B cell (primary cell): ENCODE results near the gene UQCR11. TPM values are rescaled to one million over a fixed set of nuclear protein-coding genes. Genes with fewer than 3 reads are reported as not detected.

Experiments used
- ATAC-seq: fragments of 200-7000 bp; cut with Tn5 transposase; one replicate; pipeline ENCODE4 v1.10.0; 2021; ENCODE audit warnings: low read depth, mild to moderate bottlenecking, moderate number of reproducible peaks, moderate library complexity
- CTCF ChIA-PET: fragments of 350-600 bp; sonication (Branson Sonifier 250); formaldehyde crosslinking; loops from one replicate; lab custom pipeline; 2021; ENCODE audit warnings: antibody characterized with exemption, inconsistent platforms; lab: Charles Lee
- POLR2A ChIA-PET: fragments of 350-600 bp; sonication (Branson Sonifier 250); formaldehyde crosslinking; loops from one replicate; lab custom pipeline; 2021; ENCODE audit warnings: antibody characterized with exemption; lab: Charles Lee
- DNase-seq: peaks from one replicate; pipeline ENCODE4 v3.0.0; 2013
- H2AFZ ChIP-seq: 2 replicates; pipeline ENCODE4 v1.6.1; 2012; ENCODE audit warnings: mild to moderate bottlenecking, low read depth, low read length; ENCODE audit not compliant: insufficient read depth, poor library complexity, severe bottlenecking
- H3K27ac ChIP-seq, 2 donors: 1 replicate in 1 of 2; 2 replicates in 1 of 2; pipeline ENCODE4 v1.5.1; 2012 to 2013; ENCODE audit warnings: low read length in 2 of 2, mild to moderate bottlenecking in 2 of 2, moderate library complexity in 1 of 2
- H3K27me3 ChIP-seq, 4 experiments: fragments of 200-600 bp in 1 of 4; sonication (generic) in 1 of 4; replicated peaks in 1 of 4; 1 replicate in 2 of 4; 2 replicates in 2 of 4; pipeline versions ENCODE4 v1.6.1 to v1.7.0; 2013 to 2016; ENCODE audit warnings: low read length in 3 of 4, mild to moderate bottlenecking in 2 of 4, mixed read lengths in 1 of 4, moderate library complexity in 1 of 4; ENCODE audit not compliant: insufficient read depth in 4 of 4, control insufficient read depth in 3 of 4; ENCODE audit errors: control extremely low read depth in 1 of 4
- H3K36me3 ChIP-seq, 2 experiments: replicated peaks in 1 of 2; 1 replicate in 1 of 2; 2 replicates in 1 of 2; pipeline versions ENCODE4 v1.6.1 to v1.7.1; 2013; ENCODE audit warnings: low read length in 1 of 2; ENCODE audit not compliant: insufficient read depth in 2 of 2, control insufficient read depth in 1 of 2; ENCODE audit errors: control extremely low read depth in 1 of 2, extremely low read depth in 1 of 2
- H3K4me1 ChIP-seq, 2 donors: fragments of 200-600 bp in 1 of 2; sonication (generic) in 1 of 2; 1 replicate in 1 of 2; 2 replicates in 1 of 2; pipeline versions ENCODE4 v1.5.1 to v1.6.1; 2013 to 2017; ENCODE audit warnings: low read length in 2 of 2; ENCODE audit not compliant: control insufficient read depth in 2 of 2, insufficient read depth in 2 of 2
- H3K4me2 ChIP-seq: replicated peaks from 2 replicates; pipeline ENCODE3; 2012; ENCODE audit warnings: mild to moderate bottlenecking, low read depth, low read length; ENCODE audit not compliant: poor library complexity, severe bottlenecking
- H3K4me3 ChIP-seq, 5 experiments: fragments of 200-600 bp in 1 of 5; sonication (generic) in 1 of 5; 1 replicate in 3 of 5; 2 replicates in 2 of 5; pipeline versions ENCODE4 v1.5.1 to v1.7.0; 2011 to 2016; ENCODE audit warnings: low read length in 4 of 5, mild to moderate bottlenecking in 4 of 5, low read depth in 2 of 5, control low read depth in 1 of 5, moderate library complexity in 1 of 5; ENCODE audit not compliant: insufficient read depth in 1 of 5; ENCODE audit errors: control extremely low read depth in 1 of 5, extremely low read depth in 1 of 5
- H3K79me2 ChIP-seq: fragments of 200-600 bp; sonication (generic); one replicate; pipeline ENCODE4 v1.6.0; 2016; ENCODE audit warnings: low read length; ENCODE audit not compliant: control insufficient read depth, insufficient read depth
- H3K9ac ChIP-seq: fragments of 200-600 bp; sonication (generic); 2 replicates; pipeline ENCODE4 v1.6.1; 2017; ENCODE audit warnings: mild to moderate bottlenecking, low read length, moderate library complexity
- H3K9me3 ChIP-seq, 3 donors: one replicate each; pipeline versions ENCODE4 v1.6.1 to v1.7.1; 2013; ENCODE audit warnings: low read length in 2 of 3; ENCODE audit not compliant: control insufficient read depth in 2 of 3, insufficient read depth in 1 of 3; ENCODE audit errors: control extremely low read depth in 1 of 3
- H4K20me1 ChIP-seq: 2 replicates; pipeline ENCODE4 v1.6.0; 2012; ENCODE audit warnings: mild to moderate bottlenecking, low read length; ENCODE audit not compliant: insufficient read depth, control insufficient read depth, poor library complexity, severe bottlenecking
- H3K27ac Mint-ChIP-seq: one replicate; pipeline ENCODE4 v1.8.0; 2021; ENCODE audit warnings: mixed read lengths
- H3K27me3 Mint-ChIP-seq: one replicate; pipeline ENCODE4 v1.8.0; 2021; ENCODE audit warnings: mixed read lengths
- H3K4me1 Mint-ChIP-seq: one replicate; pipeline ENCODE4 v1.8.0; 2021; ENCODE audit warnings: mixed read lengths
- H3K4me3 Mint-ChIP-seq: one replicate; pipeline ENCODE4 v1.8.0; 2021; ENCODE audit warnings: mixed read lengths
- H3K9me3 Mint-ChIP-seq: one replicate; pipeline ENCODE4 v1.8.0; 2022; ENCODE audit warnings: mixed read lengths; ENCODE audit not compliant: insufficient read depth
- CTCF ChIP-seq: fragments of 200-600 bp; IDR thresholded peaks from one replicate; pipeline ENCODE4 v1.8.0; 2022; ENCODE audit warnings: antibody characterized with exemption, mild to moderate bottlenecking
- EZH2 ChIP-seq: IDR thresholded peaks from 2 replicates; pipeline ENCODE4 v1.6.1; 2012; ENCODE audit warnings: borderline replicate concordance, low read depth, mild to moderate bottlenecking, moderate library complexity, low read length; ENCODE audit not compliant: insufficient read depth, poor library complexity, severe bottlenecking
- WGBS: methylation state at CpG from one replicate; pipeline ENCODE4 v1.1.5; 2013; ENCODE audit warnings: missing lambda C conversion rate; ENCODE audit not compliant: insufficient coverage; 5-methylcytosine and 5-hydroxymethylcytosine counted together
- intact Hi-C: fragments of 100-400 bp; cut with micrococcal nuclease; formaldehyde crosslinking; loops from one replicate; pipeline ENCODE4 v1.10.0; 2022
- polyA plus RNA-seq: library from polyadenylated mRNA; depleted of rRNA; stranded (reverse); fragments of >200 nt; gene quantifications from 2 replicates; pipeline ENCODE4 v1.2.3, GENCODE V29; 2012
- total RNA-seq, 2 donors: library from RNA; stranded (reverse); fragments of 120-200 nt in 1 of 2; gene quantifications; 1 replicate in 1 of 2; 2 replicates in 1 of 2; pipeline versions ENCODE4 v1.2.3 to v1.2.4, GENCODE V29; 2013 to 2022

Gene UQCR11
- total and polyA plus RNA-seq, 2 donors (not counting 1 experiment from before 2014, with no cell fraction given) = 59.5 to 66.8 TPM

- Mint-ChIP-seq H3K4me1 (peaks cover 38% of the 10 kb centered on the region), H3K9me3 (no peaks in the 10 kb centered on the region), H3K27me3 (no peaks in the 10 kb centered on the region), H3K4me3 (no peak overlapping the region), H3K27ac (peak overlapping the region; percentile 20)
- H3K27me3 ChIP-seq = no peaks in the 10 kb centered on the region
- DNase-seq (no peak), ATAC-seq (no peak)
- H3K36me3 ChIP-seq = peaks cover 0 to 76% of the 10 kb centered on the region in 2 experiments
- H3K9ac ChIP-seq = no peak overlapping the region
- H4K20me1 ChIP-seq = peaks cover 95% of the 10 kb centered on the region
- intact Hi-C loops = no loop called here
- peaks cover 16% of the 10 kb centered on the region for H3K79me2 ChIP-seq
- H3K4me3 ChIP-seq = no peak overlapping the region
- CTCF ChIA-PET = no interaction called here
- POLR2A ChIA-PET = interaction anchor here (0.6 to 1.0 kb wide), 2 partner anchors 16 to 20 kb away, joined by 4 read pairs; partner anchors contain the start of gene MBD3
- 83% methylated on average over 9 of the region's 9 CpGs for WGBS
- no peak overlapping the region for H3K27ac ChIP-seq
- no peaks in the 10 kb centered on the region for H3K9me3 ChIP-seq
- H3K4me1 ChIP-seq = peaks cover 33 to 45% of the 10 kb centered on the region in 2 donors
- no peak for TF ChIP-seq EZH2
- no peak for TF ChIP-seq CTCF
- no peak overlapping the region for H2AFZ ChIP-seq
- no peak overlapping the region for H3K4me2 ChIP-seq
Observed at GRCh38 chr19:1613146-1613545, 7.9 kb upstream of the UQCR11 start.

DNA sequence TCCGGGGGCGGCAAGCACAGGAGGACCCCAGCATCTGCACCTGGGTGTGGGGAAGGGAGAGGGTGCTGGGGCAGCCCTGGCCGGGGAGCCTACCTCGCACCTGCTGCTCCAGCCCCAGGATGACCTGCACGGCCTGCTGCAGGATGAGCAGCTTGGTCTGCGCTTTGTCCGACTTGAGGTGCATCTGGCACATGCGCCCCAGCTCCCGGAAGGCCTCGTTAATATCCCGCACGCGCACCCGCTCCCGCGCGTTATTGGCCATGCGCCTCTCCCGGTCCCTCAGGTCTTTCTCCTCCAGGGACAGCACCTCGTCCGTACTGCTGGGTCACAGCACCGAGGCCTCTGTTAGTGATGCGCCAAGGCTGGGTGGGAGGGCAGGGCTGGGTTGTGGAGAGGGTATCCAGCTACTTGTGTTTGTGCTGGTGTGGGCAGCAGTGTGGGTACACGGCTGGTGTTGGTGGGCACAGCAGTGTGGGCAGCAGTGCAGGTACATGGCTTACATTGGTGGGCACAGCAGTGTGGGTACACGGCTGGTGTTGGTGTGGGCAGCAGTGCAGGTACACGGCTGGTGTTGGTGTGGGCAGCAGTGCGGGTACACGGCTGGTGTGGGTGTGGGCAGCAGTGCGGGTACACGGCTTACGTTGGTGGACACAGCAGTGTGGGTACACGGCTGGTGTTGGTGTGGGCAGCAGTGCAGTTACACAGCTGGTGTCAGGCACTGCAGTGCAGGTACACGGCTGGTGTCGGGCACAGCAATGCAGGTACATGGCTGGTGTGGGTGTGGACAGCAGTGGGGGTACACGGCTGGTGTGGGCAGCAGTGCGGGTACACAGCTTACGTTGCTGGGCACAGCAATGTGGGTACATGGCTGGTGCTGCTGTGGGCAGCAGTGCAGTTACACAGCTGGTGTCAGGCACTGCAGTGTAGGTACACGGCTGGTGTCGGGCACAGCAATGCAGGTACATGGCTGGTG lies 7.1 kb upstream of the UQCR11 start:
- ATAC-seq (no peak), DNase-seq (no peak)
- Histone ChIP-seq H3K27me3 (no peaks in the 10 kb centered on the region), H3K9ac (no peak overlapping the region), H2AFZ (no peak overlapping the region), H3K79me2 (peaks cover 16% of the 10 kb centered on the region), H3K4me3 (no peak overlapping the region), H3K4me2 (no peak overlapping the region), H3K4me1 (peaks cover 25 to 38% of the 10 kb centered on the region in 2 donors), H4K20me1 (peaks cover 88% of the 10 kb centered on the region), H3K36me3 (peaks cover 0 to 69% of the 10 kb centered on the region in 2 experiments), H3K9me3 (no peaks in the 10 kb centered on the region), H3K27ac (no peak overlapping the region)
- ChIA-PET POLR2A (interaction anchor here (0.6 to 1.0 kb wide), 2 partner anchors 16 to 20 kb away, joined by 4 read pairs; partner anchors contain the start of gene MBD3), CTCF (interaction anchor here (1.5 kb wide), 1 partner anchor 60 kb away, joined by 3 read pairs; no protein-coding TSS in a partner anchor)
- intact Hi-C loops = no loop called here
- Mint-ChIP-seq H3K27me3 (no peaks in the 10 kb centered on the region), H3K9me3 (no peaks in the 10 kb centered on the region), H3K4me1 (peaks cover 31% of the 10 kb centered on the region), H3K4me3 (no peak overlapping the region), H3K27ac (peak overlapping the region; percentile 20)
- WGBS = 96% methylated on average over 39 of the region's 39 CpGs
- TF ChIP-seq EZH2 (no peak), CTCF (no peak)
